Measurements from ENCODE around the gene TRIM41.
A peak's percentile ranks its signal among the peaks of the same experiment; 100 is the strongest.

DNA sequence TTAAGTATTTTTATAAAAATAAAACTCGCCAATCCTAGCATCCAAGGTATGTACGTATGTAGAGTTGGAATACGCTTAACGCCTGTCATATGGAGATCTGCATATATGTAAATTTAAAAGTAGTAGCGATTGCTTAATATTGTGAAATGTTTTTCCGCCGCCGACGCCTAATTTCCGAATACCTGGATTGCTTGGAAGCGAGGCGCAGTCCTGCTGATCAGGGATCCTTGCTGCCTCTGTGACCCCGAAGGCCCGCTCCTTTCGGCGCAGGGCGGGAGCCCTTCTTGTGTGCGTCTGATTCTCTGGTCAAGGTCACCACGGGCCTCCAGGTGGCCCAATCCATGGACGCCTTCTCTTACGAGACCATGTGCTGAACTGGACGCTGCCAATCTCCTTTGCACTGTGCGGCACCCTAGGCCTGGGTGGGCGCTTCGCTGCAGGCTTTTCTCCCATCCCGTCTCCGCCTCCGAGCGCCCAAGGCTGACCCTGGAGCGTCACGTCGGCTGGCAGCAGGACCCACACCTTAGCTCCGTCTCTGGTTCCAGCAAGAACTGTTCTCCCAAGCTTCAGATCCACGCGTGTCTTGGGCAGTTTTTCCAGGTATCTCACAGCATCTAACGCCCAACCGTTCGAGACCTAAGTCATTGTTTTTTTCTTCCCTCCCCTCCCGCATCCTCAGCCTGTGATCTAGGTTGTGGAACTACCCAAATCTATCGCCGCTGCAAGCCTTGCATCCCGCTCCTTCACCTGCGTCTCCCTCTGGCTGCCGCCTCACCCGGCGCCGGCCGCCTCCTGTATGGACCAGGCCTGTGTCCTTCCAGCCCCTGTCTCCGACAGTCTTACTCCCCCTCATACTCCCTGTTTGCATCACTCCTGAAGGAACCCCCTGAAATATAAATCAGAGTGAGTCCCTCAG lies 3.6 kb upstream of the TRIM41 start:
- TF ChIP-seq, protein P1, sequence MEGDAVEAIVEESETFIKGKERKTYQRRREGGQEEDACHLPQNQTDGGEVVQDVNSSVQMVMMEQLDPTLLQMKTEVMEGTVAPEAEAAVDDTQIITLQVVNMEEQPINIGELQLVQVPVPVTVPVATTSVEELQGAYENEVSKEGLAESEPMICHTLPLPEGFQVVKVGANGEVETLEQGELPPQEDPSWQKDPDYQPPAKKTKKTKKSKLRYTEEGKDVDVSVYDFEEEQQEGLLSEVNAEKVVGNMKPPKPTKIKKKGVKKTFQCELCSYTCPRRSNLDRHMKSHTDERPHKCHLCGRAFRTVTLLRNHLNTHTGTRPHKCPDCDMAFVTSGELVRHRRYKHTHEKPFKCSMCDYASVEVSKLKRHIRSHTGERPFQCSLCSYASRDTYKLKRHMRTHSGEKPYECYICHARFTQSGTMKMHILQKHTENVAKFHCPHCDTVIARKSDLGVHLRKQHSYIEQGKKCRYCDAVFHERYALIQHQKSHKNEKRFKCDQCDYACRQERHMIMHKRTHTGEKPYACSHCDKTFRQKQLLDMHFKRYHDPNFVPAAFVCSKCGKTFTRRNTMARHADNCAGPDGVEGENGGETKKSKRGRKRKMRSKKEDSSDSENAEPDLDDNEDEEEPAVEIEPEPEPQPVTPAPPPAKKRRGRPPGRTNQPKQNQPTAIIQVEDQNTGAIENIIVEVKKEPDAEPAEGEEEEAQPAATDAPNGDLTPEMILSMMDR (conservative IDR thresholded peaks at IDR 0.05; ENCODE audit: low read depth in 2 of 2): 0 out of 4 replicates have a peak, but pooled peaks of 1 of the 2 experiments have one; percentile 2
- TF ChIP-seq EZH2 (IDR thresholded peaks at IDR 0.05; ENCODE audit: low read depth, unreplicated experiment) (no peak), JUNB (IDR thresholded peaks at IDR 0.05; ENCODE audit: unreplicated experiment) (no peak), EZH2phosphoT487 (IDR thresholded peaks at IDR 0.05; ENCODE audit: unreplicated experiment) (no peak), POLR2AphosphoS5 (IDR thresholded peaks at IDR 0.05; ENCODE audit: low read depth) (no peak), CREB1 (CRISPR knock-in tag; IDR thresholded peaks at IDR 0.05; ENCODE audit: low read depth) (no peak), ZNF331 (CRISPR knock-in tag; IDR thresholded peaks at IDR 0.05; ENCODE audit: low read depth) (no peak), STAT1 (IDR thresholded peaks at IDR 0.05; ENCODE audit: unreplicated experiment) (no peak), NANOG (IDR thresholded peaks at IDR 0.05; ENCODE audit: borderline replicate concordance) (no peak)
- TF ChIP-seq, protein P2, sequence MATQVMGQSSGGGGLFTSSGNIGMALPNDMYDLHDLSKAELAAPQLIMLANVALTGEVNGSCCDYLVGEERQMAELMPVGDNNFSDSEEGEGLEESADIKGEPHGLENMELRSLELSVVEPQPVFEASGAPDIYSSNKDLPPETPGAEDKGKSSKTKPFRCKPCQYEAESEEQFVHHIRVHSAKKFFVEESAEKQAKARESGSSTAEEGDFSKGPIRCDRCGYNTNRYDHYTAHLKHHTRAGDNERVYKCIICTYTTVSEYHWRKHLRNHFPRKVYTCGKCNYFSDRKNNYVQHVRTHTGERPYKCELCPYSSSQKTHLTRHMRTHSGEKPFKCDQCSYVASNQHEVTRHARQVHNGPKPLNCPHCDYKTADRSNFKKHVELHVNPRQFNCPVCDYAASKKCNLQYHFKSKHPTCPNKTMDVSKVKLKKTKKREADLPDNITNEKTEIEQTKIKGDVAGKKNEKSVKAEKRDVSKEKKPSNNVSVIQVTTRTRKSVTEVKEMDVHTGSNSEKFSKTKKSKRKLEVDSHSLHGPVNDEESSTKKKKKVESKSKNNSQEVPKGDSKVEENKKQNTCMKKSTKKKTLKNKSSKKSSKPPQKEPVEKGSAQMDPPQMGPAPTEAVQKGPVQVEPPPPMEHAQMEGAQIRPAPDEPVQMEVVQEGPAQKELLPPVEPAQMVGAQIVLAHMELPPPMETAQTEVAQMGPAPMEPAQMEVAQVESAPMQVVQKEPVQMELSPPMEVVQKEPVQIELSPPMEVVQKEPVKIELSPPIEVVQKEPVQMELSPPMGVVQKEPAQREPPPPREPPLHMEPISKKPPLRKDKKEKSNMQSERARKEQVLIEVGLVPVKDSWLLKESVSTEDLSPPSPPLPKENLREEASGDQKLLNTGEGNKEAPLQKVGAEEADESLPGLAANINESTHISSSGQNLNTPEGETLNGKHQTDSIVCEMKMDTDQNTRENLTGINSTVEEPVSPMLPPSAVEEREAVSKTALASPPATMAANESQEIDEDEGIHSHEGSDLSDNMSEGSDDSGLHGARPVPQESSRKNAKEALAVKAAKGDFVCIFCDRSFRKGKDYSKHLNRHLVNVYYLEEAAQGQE (IDR thresholded peaks at IDR 0.05; ENCODE audit: unreplicated experiment): no peak
- TF ChIP-seq, protein P3, sequence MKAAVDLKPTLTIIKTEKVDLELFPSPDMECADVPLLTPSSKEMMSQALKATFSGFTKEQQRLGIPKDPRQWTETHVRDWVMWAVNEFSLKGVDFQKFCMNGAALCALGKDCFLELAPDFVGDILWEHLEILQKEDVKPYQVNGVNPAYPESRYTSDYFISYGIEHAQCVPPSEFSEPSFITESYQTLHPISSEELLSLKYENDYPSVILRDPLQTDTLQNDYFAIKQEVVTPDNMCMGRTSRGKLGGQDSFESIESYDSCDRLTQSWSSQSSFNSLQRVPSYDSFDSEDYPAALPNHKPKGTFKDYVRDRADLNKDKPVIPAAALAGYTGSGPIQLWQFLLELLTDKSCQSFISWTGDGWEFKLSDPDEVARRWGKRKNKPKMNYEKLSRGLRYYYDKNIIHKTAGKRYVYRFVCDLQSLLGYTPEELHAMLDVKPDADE (IDR thresholded peaks at IDR 0.05): no peak
- TF ChIP-seq, protein P4, sequence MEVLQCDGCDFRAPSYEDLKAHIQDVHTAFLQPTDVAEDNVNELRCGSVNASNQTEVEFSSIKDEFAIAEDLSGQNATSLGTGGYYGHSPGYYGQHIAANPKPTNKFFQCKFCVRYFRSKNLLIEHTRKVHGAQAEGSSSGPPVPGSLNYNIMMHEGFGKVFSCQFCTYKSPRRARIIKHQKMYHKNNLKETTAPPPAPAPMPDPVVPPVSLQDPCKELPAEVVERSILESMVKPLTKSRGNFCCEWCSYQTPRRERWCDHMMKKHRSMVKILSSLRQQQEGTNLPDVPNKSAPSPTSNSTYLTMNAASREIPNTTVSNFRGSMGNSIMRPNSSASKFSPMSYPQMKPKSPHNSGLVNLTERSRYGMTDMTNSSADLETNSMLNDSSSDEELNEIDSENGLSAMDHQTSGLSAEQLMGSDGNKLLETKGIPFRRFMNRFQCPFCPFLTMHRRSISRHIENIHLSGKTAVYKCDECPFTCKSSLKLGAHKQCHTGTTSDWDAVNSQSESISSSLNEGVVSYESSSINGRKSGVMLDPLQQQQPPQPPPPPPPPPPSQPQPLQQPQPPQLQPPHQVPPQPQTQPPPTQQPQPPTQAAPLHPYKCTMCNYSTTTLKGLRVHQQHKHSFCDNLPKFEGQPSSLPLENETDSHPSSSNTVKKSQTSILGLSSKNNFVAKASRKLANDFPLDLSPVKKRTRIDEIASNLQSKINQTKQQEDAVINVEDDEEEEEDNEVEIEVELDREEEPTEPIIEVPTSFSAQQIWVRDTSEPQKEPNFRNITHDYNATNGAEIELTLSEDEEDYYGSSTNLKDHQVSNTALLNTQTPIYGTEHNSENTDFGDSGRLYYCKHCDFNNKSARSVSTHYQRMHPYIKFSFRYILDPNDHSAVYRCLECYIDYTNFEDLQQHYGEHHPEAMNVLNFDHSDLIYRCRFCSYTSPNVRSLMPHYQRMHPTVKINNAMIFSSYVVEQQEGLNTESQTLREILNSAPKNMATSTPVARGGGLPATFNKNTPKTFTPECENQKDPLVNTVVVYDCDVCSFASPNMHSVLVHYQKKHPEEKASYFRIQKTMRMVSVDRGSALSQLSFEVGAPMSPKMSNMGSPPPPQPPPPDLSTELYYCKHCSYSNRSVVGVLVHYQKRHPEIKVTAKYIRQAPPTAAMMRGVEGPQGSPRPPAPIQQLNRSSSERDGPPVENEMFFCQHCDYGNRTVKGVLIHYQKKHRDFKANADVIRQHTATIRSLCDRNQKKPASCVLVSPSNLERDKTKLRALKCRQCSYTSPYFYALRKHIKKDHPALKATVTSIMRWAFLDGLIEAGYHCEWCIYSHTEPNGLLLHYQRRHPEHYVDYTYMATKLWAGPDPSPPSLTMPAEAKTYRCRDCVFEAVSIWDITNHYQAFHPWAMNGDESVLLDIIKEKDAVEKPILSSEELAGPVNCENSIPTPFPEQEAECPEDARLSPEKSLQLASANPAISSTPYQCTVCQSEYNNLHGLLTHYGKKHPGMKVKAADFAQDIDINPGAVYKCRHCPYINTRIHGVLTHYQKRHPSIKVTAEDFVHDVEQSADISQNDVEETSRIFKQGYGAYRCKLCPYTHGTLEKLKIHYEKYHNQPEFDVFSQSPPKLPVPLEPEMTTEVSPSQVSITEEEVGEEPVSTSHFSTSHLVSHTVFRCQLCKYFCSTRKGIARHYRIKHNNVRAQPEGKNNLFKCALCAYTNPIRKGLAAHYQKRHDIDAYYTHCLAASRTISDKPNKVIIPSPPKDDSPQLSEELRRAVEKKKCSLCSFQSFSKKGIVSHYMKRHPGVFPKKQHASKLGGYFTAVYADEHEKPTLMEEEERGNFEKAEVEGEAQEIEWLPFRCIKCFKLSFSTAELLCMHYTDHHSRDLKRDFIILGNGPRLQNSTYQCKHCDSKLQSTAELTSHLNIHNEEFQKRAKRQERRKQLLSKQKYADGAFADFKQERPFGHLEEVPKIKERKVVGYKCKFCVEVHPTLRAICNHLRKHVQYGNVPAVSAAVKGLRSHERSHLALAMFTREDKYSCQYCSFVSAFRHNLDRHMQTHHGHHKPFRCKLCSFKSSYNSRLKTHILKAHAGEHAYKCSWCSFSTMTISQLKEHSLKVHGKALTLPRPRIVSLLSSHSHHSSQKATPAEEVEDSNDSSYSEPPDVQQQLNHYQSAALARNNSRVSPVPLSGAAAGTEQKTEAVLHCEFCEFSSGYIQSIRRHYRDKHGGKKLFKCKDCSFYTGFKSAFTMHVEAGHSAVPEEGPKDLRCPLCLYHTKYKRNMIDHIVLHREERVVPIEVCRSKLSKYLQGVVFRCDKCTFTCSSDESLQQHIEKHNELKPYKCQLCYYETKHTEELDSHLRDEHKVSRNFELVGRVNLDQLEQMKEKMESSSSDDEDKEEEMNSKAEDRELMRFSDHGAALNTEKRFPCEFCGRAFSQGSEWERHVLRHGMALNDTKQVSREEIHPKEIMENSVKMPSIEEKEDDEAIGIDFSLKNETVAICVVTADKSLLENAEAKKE (CRISPR knock-in tag; IDR thresholded peaks at IDR 0.05): no peak

Measured in GM23338 (cell line).